ENCODE results near the gene ENAM. TPM values are rescaled to one million over a fixed set of nuclear protein-coding genes. Genes with fewer than 3 reads are reported as not detected.
A peak's percentile ranks its signal among the peaks of the same experiment; 100 is the strongest.
"Not testable (repeated sequence)": the region's sequence is repeated elsewhere in the genome, so short reads cannot be mapped to it uniquely, and the experiment has no call there.

Gene ENAM
- total RNA-seq, 1 donor from 2014 or later = 3.3 TPM

GRCh38 chr4:70676554-70677090 lies 48.1 kb downstream of the ENAM start:
- no peak for DNase-seq (ENCODE audit: low read depth)

GRCh38 chr4:70678383-70678999 lies 49.9 kb downstream of the ENAM start:
- no peak for DNase-seq (ENCODE audit: low read depth)

DNA sequence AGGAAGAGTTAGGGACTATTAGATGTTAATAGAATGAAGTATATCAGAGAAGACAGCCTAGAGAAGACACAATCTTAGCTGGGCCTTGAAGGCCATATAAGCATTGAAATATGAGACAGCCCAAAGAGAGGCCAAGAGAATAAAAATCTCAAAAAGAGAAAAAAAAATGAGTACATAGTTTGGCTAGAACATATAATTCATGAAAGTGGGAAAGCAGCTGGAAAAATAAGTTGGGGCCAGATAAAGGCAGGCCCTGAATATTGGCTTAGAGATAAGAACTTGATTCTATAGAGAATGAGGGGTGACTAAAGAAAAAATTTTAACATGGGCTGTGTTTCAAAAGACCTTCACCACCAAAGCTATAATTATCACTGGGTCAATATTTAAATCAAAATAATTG lies 52.4 kb downstream of the ENAM start:
- DNase-seq (ENCODE audit: low read depth) = no peak

DNA sequence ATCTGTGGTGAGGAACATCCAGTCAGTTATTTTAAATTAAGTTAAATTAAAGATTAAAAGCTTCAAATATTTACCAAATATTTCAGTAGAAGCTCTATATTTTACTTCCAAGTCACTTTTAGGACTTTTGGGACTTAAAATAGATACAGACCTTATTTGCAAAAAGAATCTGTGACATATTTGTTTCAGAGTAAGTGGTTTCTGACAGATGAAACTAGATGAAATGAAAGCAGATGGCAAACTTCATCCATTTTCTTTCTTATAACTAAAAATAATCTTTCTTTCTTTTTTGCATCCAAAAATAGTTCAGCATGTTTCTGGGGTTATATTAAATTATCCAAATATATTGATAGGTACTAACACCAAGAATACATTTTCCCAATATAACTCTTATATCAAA lies 53.2 kb downstream of the ENAM start:
- no peak for DNase-seq (ENCODE audit: low read depth)

- DNase-seq (ENCODE audit: low read depth) = not testable (repeated sequence)
These were observed 53.6 kb downstream of the ENAM start for GRCh38 chr4:70682142-70682541.

DNA sequence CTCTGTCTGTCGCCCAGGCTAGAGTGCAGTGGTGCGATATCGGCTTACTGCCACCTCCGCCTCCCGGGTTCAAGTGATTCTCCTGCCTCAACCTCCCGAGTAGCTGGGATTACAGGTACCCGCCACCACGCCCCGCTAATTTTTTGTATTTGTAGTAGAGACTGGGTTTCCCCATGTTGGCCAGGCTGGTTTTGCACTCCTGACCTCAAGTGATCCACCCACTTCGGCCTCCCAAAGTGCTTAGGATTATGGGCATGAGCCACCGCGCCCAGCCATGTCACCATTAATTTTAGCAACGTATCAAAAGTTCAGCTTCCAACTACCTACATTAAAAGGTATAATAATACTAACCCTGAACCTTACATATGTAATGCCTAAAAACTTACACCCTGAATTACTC lies 58.8 kb downstream of the ENAM start:
- no peak for DNase-seq (ENCODE audit: low read depth)

GRCh38 chr4:70687821-70688794 lies 59.6 kb downstream of the ENAM start, which contains the start of gene UTP3:
TSS of gene UTP3 (plus strand) at chr4:70688532. CDS start at chr4:70688678, 146 bp downstream.
- peak; percentile 99 for DNase-seq (ENCODE audit: low read depth)

DNA sequence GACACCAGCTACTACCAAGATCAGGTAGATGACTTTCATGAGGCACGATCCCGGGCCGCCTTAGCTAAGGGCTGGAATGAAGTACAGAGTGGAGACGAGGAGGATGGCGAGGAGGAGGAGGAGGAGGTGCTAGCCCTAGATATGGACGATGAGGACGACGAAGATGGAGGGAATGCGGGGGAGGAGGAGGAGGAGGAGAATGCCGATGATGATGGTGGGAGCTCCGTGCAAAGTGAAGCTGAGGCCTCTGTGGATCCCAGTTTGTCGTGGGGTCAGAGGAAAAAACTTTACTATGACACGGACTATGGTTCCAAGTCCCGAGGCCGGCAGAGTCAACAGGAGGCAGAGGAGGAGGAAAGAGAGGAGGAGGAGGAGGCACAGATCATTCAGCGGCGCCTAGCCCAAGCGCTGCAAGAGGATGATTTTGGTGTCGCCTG lies 60.3 kb downstream of the ENAM start:
- no peak for DNase-seq (ENCODE audit: low read depth)

GRCh38 chr4:70691661-70692060 lies 63.1 kb downstream of the ENAM start:
- DNase-seq (ENCODE audit: low read depth) = no peak

DNA sequence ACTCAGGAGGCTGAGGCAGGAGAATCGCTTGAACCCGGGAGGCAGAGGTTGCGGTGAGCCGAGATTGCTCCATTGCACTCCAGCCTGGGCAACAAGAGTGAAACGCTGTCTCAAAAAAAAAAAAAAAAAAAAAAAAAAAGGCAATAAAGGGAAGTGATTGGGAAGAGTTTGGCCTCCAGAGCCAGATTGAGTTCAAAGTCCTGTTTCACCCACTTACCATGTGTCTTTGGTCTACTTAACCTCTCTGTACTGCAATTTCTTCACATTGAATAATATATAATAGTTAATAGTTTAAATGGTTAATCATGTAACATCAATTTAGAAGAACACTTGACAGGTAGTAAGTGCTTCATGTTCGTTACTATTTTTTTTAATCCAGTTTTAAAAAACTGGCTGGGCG lies 66.1 kb downstream of the ENAM start:
- not testable (repeated sequence) for DNase-seq (ENCODE audit: low read depth)

Other genes with a start within 250 kb of the ENAM start
- not detected in 2 replicates for gene SMR3B, start 245.6 kb upstream of the ENAM start, total RNA-seq
- not detected in 2 replicates for gene OPRPN, start 230.8 kb upstream of the ENAM start, total RNA-seq
- gene MUC7, start 156.5 kb upstream of the ENAM start, total RNA-seq = not detected in 2 replicates
- not detected in 2 replicates for gene AMTN, start 110.2 kb upstream of the ENAM start, total RNA-seq
- gene AMBN, start 36.5 kb upstream of the ENAM start, total RNA-seq = not detected in 2 replicates
- gene JCHAIN, start 37.8 kb downstream of the ENAM start, total RNA-seq = 0.30 TPM in 1 of 2 replicates, not detected in the other
- gene UTP3, start 59.8 kb downstream of the ENAM start, total RNA-seq = 15.1 and 47.4 TPM in 2 replicates
- 37.9 and 74.9 TPM in 2 replicates for gene RUFY3, start 93.2 kb downstream of the ENAM start, total RNA-seq
- 128 and 131 TPM in 2 replicates for gene GRSF1, start 211.1 kb downstream of the ENAM start, total RNA-seq